T-helper 1 cell treated with Interleukin-12 subunit alpha and Interleukin-12 subunit beta and Interleukin-4 antibody, amounts not matched to agents 30 ng/mL and 1 ng/mL, for 36 hours (primary cell): ENCODE results near the gene NUTM1. TPM values are rescaled to one million over a fixed set of nuclear protein-coding genes. Genes with fewer than 3 reads are reported as not detected.
"Not testable (repeated sequence)": the region's sequence is repeated elsewhere in the genome, so short reads cannot be mapped to it uniquely, and the experiment has no call there.

Experiments
- intact Hi-C: fragments of 100-400 bp; cut with micrococcal nuclease; formaldehyde crosslinking; loops from one replicate; pipeline ENCODE4 v1.15.1; 2024
- total RNA-seq: library from RNA; stranded (reverse); gene quantifications from 2 replicates; pipeline ENCODE4 v1.2.3, GENCODE V29; 2022

Gene NUTM1
- total RNA-seq, 1 donor from 2014 or later: not detected

DNA sequence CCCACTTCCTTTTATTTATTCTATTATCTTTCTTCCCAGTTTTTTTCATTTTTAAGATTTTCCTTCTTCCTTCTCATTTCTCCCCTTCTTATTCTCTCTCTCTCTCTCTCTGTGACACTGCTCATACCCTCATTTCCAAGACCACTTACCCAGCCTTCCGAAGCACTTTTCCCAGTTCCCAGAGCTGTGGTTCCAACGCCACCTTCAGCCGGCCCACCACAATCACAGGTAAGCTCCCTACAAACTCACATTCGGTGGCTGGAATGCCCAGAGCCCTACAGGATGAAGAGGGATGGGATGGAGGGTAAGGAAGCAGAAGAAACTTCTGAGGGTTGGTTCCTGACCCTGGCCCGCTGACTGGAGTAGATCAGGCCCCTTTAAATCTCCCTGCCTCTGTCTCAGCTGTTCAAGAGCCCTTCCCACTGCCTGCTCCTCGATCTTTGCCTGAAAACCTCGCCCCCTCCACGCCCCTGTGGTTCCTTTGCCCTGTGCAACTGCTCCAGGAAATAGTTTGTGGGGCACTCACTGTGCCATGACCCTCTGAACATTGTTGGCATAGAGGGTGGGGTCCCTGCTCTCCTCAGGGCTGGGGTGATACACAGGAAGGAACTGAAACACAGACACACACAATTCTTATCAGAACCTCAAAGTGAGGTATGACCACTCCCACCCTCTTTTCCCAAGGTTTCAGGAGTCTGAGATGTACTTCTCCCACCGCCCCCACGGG is 19.1 kb downstream of the NUTM1 start:
- intact Hi-C loops: loop anchor here (10.0 kb wide), 1 partner anchor 47 kb away; no protein-coding TSS in a partner anchor

DNA sequence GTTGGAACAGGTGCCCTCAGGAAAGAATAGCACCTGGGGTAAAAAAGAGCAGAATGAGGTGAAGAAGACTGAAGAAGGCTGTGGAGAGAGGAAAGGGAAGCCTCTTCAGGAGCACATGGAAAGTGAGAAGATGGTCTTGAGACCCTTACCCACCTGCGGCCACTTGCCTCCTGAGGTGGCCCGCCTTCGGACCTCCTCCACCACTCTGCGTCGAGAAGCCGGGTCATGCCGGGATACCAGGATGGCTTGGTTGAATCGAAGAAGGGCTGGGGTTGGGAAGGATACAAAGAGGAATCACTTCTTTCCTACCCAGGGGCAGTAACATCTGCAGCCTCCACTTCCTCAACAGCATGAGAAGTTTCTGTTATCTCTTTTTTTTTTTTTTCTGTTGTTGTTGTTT is 20.9 kb downstream of the NUTM1 start:
- intact Hi-C loops: loop anchor here (10.0 kb wide), 1 partner anchor 49 kb away; no protein-coding TSS in a partner anchor

DNA sequence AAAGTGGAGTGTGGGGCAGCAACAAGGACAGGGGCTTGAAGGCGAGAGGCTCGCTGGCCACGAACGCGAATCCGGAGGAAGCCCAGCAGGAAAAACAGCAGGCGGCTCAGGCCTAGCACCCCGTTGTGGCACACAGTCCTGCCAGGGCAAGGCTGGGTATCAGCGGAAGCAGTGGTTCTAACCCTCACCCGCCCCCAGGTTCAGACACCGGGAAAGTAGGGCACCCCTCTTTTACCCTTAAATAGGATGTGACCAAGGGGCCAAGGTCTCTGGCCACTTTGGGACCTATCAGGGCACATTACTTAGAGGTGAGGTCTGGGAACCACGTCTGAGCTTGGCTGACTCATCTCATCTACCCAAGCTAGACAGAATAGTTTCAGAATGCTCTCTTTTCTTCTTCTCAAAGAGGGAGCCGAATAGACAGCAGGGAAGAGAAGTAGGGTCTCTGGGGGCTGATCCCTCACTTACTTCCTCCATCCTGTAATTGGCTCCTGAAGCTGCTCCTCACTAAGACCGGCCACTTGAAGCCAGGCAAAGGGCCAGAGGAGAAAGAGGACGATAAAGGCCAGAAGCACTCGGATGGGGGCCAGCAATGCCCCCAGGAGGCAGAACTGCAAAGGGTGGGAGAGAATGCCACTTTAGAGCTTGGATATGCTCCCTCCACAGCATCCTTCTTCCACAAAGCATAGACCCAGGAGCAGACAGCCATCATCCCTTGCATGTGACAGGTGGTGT is 22.1 kb downstream of the NUTM1 start:
- intact Hi-C loops: loop anchor here (10.0 kb wide), 1 partner anchor 50 kb away; no protein-coding TSS in a partner anchor

DNA sequence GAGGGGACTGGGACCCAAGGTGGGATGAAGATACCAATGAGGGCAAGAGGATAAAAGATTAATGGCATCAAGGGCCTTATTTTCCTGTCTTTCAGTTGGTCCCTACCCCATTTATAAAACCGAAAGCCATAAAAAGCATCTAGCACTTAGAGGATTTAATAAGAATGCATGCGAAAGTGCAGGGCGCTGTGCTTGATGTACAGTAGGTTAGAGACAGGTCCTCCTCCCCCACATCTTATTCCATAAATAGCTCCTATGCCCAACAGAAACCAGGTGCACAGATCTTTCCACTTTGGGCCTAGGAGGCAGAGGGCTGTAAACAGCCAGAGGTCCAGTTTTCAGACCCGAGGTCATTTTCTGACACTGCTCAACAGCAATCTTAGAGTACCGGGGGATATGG is 22.7 kb downstream of the NUTM1 start:
- intact Hi-C loops: loop anchor here (1.0 to 10.0 kb wide), 2 partner anchors 51 to 141 kb away; partner anchors contain the start of gene EMC4

GRCh38 chr15:34366271-34367065 is 23.4 kb downstream of the NUTM1 start:
- intact Hi-C loops: loop anchor here (1.0 to 10.0 kb wide), 12 partner anchors 24 to 328 kb away; partner anchors contain the start of genes EMC4, GOLGA8A, KATNBL1 and PGBD4

- intact Hi-C loops: loop anchor here (1.0 to 10.0 kb wide), 11 partner anchors 25 to 329 kb away; partner anchors contain the start of genes GOLGA8A, KATNBL1, PGBD4 and SLC12A6
Observed at GRCh38 chr15:34367101-34368081, 24.3 kb downstream of the NUTM1 start, which contains the start of gene LPCAT4. LPCAT4 (minus strand) TSS chr15:34367196; CDS start chr15:34367100, 96 bp downstream.

GRCh38 chr15:34370129-34370528 is 27.0 kb downstream of the NUTM1 start:
- intact Hi-C loops: loop anchor here (10.0 kb wide), 1 partner anchor 495 kb away; no protein-coding TSS in a partner anchor

- intact Hi-C loops: loop anchor here (10.0 kb wide), 1 partner anchor 494 kb away; no protein-coding TSS in a partner anchor
Observed at GRCh38 chr15:34370643-34371042, 27.5 kb downstream of the NUTM1 start.

DNA sequence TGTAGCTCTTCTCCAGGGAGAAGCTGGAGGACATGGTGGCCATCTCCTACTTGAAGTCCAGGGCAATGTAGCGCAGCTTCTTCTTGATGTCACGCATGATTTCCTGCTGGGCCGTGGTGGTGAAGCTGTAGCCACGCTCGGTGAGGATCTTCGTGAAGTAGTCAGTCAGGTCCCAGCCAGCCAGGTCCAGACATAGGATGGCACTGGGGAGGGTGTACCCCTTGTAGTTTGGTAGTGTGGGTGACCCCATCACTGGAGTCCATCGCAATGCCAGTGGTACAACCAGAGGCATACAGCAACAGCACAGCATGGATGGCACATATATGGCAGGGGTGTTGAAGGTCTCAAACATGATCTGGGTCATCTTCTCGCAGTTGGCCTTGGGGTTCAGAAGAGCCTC is 30.8 kb downstream of the NUTM1 start:
- intact Hi-C loops: loop anchor here (10.0 kb wide), 1 partner anchor 491 kb away; no protein-coding TSS in a partner anchor

DNA sequence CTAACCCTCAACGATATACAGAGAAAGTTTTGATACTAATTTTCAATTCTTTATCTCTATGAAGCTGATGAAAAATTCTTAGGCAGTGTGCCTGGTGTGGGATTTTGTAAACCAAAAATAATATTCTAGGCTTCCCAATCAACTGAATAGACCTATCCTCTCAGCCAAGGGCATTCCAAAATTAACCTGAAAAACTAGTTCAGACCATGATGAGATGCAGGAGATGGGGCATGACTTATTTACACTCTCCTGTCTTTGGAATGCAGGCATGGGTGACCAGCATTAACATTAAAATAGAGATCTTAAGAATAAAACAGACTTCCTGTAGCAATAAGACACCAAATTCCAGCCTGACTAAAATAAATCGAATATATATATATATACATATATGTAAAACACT is 31.7 kb downstream of the NUTM1 start:
- intact Hi-C loops: loop anchor here (10.0 kb wide), 1 partner anchor 490 kb away; no protein-coding TSS in a partner anchor

DNA sequence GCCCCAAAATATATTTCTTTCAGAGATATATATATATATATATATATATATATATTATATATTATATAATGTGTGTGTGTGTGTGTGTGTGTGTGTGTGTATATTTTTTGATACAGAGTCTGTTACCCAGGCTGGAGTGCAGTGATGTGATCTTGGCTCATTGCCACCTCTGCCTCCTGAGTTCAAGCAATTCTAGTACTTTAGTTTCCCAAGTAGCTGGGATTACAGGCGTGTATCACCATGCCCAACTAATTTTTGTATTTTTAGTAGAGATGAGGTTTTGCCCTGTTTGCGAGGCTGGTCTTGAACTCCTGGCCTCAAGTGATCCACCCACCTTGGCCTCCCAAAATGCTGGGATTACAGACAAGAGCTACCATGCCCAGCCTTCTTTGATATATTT is 32.4 kb downstream of the NUTM1 start:
- intact Hi-C loops: loop anchor here (10.0 kb wide), 1 partner anchor 489 kb away; no protein-coding TSS in a partner anchor

- intact Hi-C loops: loop anchor here (10.0 kb wide), 1 partner anchor 488 kb away; no protein-coding TSS in a partner anchor
Observed at GRCh38 chr15:34376856-34377255, 33.7 kb downstream of the NUTM1 start.

DNA sequence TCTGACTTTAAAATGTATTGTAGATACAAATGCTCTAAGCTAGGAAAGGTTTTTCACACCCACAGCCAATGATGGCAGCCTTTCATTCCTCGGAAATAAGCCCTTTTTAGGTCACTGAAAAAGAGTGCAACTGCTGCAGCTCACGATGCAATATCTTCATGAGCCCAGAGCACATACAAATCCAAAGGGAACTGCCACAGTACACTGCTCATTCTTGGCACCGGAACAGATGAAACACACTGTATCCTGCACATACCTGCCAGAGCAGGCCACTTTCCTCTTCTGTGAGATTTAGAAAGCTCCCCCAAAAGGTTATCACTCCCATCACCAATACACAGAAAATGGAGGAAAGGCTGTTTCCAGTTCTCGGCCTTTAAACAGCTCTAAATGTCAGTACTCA is 37.4 kb downstream of the NUTM1 start:
- intact Hi-C loops: not testable (repeated sequence)

DNA sequence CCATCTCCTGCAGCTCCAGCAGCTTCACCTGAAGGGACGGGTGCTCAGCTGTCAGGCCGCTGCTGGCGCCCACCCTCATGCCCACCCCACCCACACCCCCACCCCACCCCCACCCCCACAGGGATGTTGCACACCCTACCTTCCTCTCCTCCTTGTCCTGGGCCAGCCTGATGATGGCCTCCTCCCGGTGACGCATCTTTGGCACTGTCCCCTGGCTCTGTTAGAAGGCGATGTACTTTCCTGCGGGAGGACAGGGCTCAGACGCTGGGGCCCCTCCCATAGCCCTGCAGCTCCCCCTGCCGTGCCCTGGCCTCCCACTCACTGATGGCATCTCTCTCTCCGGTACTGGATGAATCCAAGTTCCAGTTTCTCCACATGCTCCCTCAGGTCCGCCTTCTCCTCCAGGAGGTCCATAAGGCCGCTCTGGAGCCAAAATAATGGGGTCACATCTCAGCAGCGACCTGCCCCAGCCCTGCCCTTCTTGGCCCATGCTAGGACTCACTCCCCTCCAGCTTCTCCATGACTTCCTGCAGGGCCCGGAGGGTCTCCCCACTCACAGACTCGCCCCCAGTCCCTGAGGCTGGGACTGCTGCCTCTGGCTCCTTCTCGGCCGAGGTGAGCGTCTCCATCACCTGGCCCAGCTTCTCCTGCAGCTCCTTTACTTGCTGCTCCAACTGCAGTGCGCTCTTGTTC is 38.9 kb downstream of the NUTM1 start:
- intact Hi-C loops: not testable (repeated sequence)

GRCh38 chr15:34389594-34390086 is 46.5 kb downstream of the NUTM1 start:
- intact Hi-C loops: not testable (repeated sequence)

DNA sequence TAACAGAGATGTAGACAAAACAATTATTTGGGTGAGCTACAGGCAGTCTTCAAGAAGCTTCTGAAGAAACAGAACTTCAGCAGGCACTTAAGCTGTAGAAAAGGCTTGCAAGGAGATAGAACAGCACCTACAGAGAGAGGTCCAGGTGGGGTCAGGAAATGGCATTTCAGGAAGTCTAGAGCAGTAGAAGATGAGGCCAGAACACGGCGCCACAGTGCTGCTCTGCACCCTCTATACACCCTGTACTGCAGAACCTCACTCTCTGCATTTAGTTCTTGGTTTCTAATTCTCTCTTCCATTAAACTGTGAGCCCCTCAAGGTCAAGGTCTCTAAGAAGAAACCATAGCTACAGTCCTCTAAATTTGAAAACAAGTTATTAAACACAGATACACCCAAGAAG is 49.9 kb downstream of the NUTM1 start:
- intact Hi-C loops: not testable (repeated sequence)

DNA sequence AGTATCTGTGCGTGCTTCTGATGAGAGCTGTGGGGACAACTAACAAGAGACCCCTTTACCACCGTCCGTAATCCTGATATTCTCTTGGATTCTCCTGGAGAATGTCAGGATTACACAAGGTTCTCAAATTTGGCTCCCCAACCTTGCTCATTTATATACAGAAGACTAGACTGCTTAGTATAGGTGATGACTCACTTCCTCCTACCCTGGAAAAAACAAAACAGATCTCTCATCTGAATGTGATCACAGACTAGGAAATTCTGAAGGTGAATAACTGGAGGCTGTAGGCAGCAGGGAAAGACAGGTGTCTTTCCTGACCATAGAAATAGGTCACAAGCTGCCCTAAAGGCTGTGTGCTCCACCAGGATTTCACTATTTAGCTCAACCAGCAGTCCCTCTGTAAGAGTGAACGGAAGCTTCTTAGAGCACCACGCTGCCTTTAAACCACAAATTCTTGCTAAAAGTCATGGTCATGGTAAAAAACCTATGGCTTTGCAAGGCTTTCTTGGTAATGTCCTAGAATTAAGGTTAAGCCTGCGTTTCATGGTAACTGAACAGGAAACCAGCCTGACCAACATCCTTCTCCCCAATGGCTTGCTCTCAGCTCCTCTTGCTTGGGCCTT is 54.6 kb downstream of the NUTM1 start:
- intact Hi-C loops: not testable (repeated sequence)

GRCh38 chr15:34403160-34403598 is 60.1 kb downstream of the NUTM1 start:
- intact Hi-C loops: not testable (repeated sequence)
